Suprapubic skin (tissue), 4 donors: ENCODE results near the gene ANKS1A. TPM values are rescaled to one million over a fixed set of nuclear protein-coding genes. Genes with fewer than 3 reads are reported as not detected.
A peak's percentile ranks its signal among the peaks of the same experiment; 100 is the strongest.

ENCODE experiments used
- DNase-seq, 2 donors: peaks; one replicate each; pipeline ENCODE4 v3.0.0-alpha.2; 2019; ENCODE audit warnings: low spot score in 2 of 2
- H3K27ac ChIP-seq: fragments of 200-600 bp; sonication (generic); one replicate; pipeline ENCODE4 v1.5.1; 2019
- H3K27me3 ChIP-seq: fragments of 200-600 bp; sonication (generic); one replicate; pipeline ENCODE4 v1.5.1; 2019
- H3K36me3 ChIP-seq: fragments of 200-600 bp; sonication (generic); one replicate; pipeline ENCODE4 v1.5.1; 2019
- H3K4me1 ChIP-seq: fragments of 200-600 bp; sonication (generic); one replicate; pipeline ENCODE4 v1.5.1; 2019
- H3K4me3 ChIP-seq: fragments of 200-600 bp; sonication (generic); one replicate; pipeline ENCODE4 v1.5.1; 2019; ENCODE audit warnings: mild to moderate bottlenecking
- H3K9me3 ChIP-seq: fragments of 200-600 bp; sonication (generic); one replicate; pipeline ENCODE4 v1.5.1; 2019
- EP300 ChIP-seq: sonication (generic); formaldehyde crosslinking; IDR thresholded peaks from one replicate; pipeline ENCODE4 v1.6.1; 2017; ENCODE audit warnings: antibody characterized with exemption
- POLR2A ChIP-seq, 2 donors: fragments of 450-650 bp; IDR thresholded peaks; one replicate each; pipeline ENCODE4 v1.6.1; 2017; ENCODE audit warnings: antibody characterized with exemption in 2 of 2, mild to moderate bottlenecking in 2 of 2, moderate library complexity in 2 of 2
- POLR2AphosphoS5 ChIP-seq, 3 donors: sonication (generic); formaldehyde crosslinking; IDR thresholded peaks; one replicate each; pipeline ENCODE4 v1.6.1; 2017; ENCODE audit warnings: antibody characterized with exemption in 3 of 3
- WGBS: methylation state at CpG from one replicate; pipeline ENCODE4 v1.1.5; 2018; 5-methylcytosine and 5-hydroxymethylcytosine counted together
- total RNA-seq, 4 donors: library from RNA; depleted of rRNA; stranded (reverse); fragments of >200 nt; gene quantifications; one replicate each; pipeline ENCODE4 v1.1.0, GENCODE V29; 2016
- TF ChIP-seq, protein P1 (sequence below), 2 donors: fragments of 200-600 bp in 1 of 2; fragments of 450-650 bp in 1 of 2; sonication (generic) in 1 of 2; IDR thresholded peaks; one replicate each; pipeline ENCODE4 v1.5.1; 2016 to 2019; ENCODE audit warnings: antibody characterized with exemption in 2 of 2, mild to moderate bottlenecking in 1 of 2, moderate library complexity in 1 of 2

Gene ANKS1A
- total RNA-seq, 4 donors from 2014 or later: 24.7 to 34.6 (median 30.5) TPM

DNA sequence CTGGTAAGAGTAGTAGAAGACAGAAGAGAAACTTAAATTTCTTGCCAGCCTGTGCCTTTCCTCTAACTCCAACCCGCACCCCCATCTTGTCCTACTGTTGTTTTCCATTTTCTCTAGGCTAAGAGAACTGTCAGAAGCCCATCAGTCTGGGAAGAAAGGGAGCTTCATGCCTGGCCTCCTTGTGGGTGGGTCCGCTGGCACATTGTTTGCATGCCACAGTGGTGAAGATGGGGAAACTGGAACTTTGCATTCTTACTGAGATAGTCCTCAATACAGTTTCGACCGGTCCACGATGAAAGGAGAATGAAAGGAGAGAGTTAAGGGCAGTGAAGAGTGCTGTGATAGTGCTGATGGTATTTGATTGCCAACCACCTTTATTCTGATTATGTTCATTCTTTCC is 149.0 kb downstream of the ANKS1A start:
- Histone ChIP-seq H3K4me1 (peaks cover 61% of the 10 kb centered on the region), H3K27ac (no peak overlapping the region)
- peak in 1 of 2 donors; percentile 20 for DNase-seq

GRCh38 chr6:35040398-35040797 is 151.3 kb downstream of the ANKS1A start:
- 79% methylated on average over 1 of the region's 1 CpG for WGBS

More for the DNA sequence above, 149.0 kb downstream of the ANKS1A start:
- Histone ChIP-seq H3K36me3 (no peaks in the 10 kb centered on the region), H3K27me3 (no peaks in the 10 kb centered on the region), H3K9me3 (no peaks in the 10 kb centered on the region), H3K4me3 (no peak overlapping the region)
- WGBS: 87% methylated on average over 5 of the region's 5 CpGs
- TF ChIP-seq, protein P1, sequence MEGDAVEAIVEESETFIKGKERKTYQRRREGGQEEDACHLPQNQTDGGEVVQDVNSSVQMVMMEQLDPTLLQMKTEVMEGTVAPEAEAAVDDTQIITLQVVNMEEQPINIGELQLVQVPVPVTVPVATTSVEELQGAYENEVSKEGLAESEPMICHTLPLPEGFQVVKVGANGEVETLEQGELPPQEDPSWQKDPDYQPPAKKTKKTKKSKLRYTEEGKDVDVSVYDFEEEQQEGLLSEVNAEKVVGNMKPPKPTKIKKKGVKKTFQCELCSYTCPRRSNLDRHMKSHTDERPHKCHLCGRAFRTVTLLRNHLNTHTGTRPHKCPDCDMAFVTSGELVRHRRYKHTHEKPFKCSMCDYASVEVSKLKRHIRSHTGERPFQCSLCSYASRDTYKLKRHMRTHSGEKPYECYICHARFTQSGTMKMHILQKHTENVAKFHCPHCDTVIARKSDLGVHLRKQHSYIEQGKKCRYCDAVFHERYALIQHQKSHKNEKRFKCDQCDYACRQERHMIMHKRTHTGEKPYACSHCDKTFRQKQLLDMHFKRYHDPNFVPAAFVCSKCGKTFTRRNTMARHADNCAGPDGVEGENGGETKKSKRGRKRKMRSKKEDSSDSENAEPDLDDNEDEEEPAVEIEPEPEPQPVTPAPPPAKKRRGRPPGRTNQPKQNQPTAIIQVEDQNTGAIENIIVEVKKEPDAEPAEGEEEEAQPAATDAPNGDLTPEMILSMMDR (IDR thresholded peaks at IDR 0.05): no peak
- TF ChIP-seq EP300 (no peak), POLR2AphosphoS5 (IDR thresholded peaks at IDR 0.05) (no peak), POLR2A (IDR thresholded peaks at IDR 0.05) (no peak)

DNA sequence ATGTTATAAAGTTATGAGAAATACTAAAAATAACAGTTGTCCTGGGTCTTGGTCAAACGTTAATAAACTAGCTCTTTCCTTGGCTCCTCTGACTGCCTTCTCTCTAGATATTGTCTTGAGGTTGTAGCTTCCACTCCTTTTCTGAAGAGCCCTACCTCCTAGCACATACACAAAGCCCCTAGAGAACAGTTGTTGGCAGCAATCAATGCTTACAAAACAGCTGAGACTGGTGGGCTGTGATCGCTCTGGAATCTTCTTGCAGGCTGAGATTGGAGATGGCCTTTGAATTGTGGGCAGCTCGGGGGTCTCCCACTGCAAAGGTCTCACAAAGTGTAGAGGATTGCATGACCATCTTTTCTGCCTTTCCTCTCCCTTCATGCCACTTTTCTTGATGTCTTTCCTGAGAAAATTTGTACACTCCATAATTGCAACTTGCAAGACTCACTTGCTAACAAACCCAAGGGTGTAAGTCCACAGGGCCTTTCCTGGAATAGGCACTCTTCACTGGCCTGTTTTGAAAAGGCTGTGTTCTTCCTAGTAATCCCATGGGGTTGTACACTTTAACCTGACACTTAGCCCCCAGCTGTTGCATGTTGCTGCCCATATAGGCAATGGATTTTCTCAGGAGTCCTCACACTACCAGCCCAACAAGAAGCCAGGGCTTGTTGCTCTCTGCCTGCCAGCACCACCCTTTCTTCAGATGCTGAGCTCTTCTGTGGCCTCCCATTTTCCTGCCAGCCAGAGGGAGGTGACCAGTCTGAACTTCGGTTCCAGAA is 152.2 kb downstream of the ANKS1A start:
- Histone ChIP-seq H3K27me3 (no peaks in the 10 kb centered on the region), H3K4me1 (peaks cover 65% of the 10 kb centered on the region), H3K9me3 (no peaks in the 10 kb centered on the region), H3K36me3 (no peaks in the 10 kb centered on the region), H3K27ac (peak overlapping the region; percentile 5), H3K4me3 (no peak overlapping the region)
- WGBS: 72% methylated on average over 4 of the region's 4 CpGs
- TF ChIP-seq EP300: no peak
- no peak for TF ChIP-seq POLR2AphosphoS5 (IDR thresholded peaks at IDR 0.05)
- TF ChIP-seq POLR2A (IDR thresholded peaks at IDR 0.05): no peak
- TF ChIP-seq, protein P1 (IDR thresholded peaks at IDR 0.05): no peak
- peak in 1 of 2 donors; percentile 44 for DNase-seq

More at GRCh38 chr6:35040398-35040797, 151.3 kb downstream of the ANKS1A start:
- Histone ChIP-seq H3K27me3 (no peaks in the 10 kb centered on the region), H3K4me3 (no peak overlapping the region), H3K9me3 (no peaks in the 10 kb centered on the region), H3K27ac (peak overlapping the region; percentile 5), H3K36me3 (no peaks in the 10 kb centered on the region), H3K4me1 (peaks cover 65% of the 10 kb centered on the region)
- DNase-seq: no peak
- no peak for TF ChIP-seq POLR2AphosphoS5 (IDR thresholded peaks at IDR 0.05)
- no peak for TF ChIP-seq EP300
- TF ChIP-seq, protein P1 (IDR thresholded peaks at IDR 0.05): no peak
- TF ChIP-seq POLR2A (IDR thresholded peaks at IDR 0.05): no peak

GRCh38 chr6:35042031-35042815 is 153.2 kb downstream of the ANKS1A start:
- Histone ChIP-seq H3K36me3 (no peaks in the 10 kb centered on the region), H3K27me3 (no peaks in the 10 kb centered on the region), H3K4me1 (peaks cover 67% of the 10 kb centered on the region), H3K9me3 (no peaks in the 10 kb centered on the region), H3K27ac (peak overlapping the region; percentile 90), H3K4me3 (no peak overlapping the region)
- peak in 1 of 2 donors; percentile 50 for DNase-seq
- TF ChIP-seq EP300 (no peak), POLR2AphosphoS5 (IDR thresholded peaks at IDR 0.05) (no peak), POLR2A (IDR thresholded peaks at IDR 0.05) (no peak)
- TF ChIP-seq, protein P1 (IDR thresholded peaks at IDR 0.05): no peak
- 91% methylated on average over 9 of the region's 9 CpGs for WGBS
